ENCODE data around the gene ZNF469. TPM values are rescaled to one million over a fixed set of nuclear protein-coding genes. Genes with fewer than 3 reads are reported as not detected.

The ZNF469 gene
- total RNA-seq, 1 donor from 2014 or later: 28.7 TPM

DNA sequence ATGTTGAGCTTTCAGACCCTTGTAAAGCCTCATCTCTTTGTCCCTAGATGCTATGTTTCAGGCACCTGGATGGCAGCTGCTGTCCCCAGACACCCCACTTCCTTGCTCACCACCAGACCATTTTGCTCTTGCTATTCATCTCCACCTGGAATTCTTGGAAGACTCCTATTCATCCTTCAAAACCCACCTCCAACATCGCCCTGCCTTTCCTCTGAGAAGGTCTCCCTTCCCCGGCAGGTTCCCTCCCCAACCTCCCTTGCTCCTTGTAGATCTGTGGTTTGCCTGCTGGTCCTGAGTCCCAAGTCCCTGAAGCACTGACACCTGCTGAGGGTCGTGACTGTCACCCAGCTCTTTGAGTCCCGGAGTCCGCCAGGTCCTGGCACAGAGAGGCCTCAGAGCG lies 9.9 kb downstream of the ZNF469 start:
- H3K27me3 Mint-ChIP-seq (ENCODE audit: low read depth): peaks cover 34% of the 10 kb centered on the region
- TF ChIP-seq, protein P1, sequence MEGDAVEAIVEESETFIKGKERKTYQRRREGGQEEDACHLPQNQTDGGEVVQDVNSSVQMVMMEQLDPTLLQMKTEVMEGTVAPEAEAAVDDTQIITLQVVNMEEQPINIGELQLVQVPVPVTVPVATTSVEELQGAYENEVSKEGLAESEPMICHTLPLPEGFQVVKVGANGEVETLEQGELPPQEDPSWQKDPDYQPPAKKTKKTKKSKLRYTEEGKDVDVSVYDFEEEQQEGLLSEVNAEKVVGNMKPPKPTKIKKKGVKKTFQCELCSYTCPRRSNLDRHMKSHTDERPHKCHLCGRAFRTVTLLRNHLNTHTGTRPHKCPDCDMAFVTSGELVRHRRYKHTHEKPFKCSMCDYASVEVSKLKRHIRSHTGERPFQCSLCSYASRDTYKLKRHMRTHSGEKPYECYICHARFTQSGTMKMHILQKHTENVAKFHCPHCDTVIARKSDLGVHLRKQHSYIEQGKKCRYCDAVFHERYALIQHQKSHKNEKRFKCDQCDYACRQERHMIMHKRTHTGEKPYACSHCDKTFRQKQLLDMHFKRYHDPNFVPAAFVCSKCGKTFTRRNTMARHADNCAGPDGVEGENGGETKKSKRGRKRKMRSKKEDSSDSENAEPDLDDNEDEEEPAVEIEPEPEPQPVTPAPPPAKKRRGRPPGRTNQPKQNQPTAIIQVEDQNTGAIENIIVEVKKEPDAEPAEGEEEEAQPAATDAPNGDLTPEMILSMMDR (IDR thresholded peaks at IDR 0.05; ENCODE audit: unreplicated experiment): no peak
- H3K36me3 Mint-ChIP-seq: no peaks in the 10 kb centered on the region
- H3K4me3 Mint-ChIP-seq: no peak overlapping the region
- no peaks in the 10 kb centered on the region for H3K9me3 Mint-ChIP-seq
- DNase-seq (ENCODE audit: low spot score in 2 of 2, unreplicated experiment in 2 of 2): no peak
- no peaks in the 10 kb centered on the region for H3K4me1 Mint-ChIP-seq
- H3K27ac Mint-ChIP-seq: no peak overlapping the region

DNA sequence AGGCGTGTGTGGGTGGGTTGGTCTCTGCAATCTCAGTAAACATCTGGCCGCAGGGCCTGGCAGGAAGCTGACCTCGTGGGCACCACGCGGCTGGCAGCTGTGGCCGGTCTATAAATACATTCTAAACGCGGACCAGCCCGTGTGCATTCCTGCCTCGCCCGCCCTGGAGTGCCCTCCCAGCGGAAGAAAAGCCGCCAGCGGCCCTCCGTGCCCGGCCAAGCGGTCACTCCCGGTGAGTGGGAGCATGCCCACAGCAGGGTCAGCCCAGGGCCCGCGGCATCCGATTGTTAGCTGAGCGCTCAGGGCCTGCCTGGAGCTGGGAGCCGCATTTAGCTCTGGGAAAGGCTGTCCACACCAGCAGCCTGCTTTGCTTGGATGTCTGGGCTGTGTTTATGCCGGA lies 10.3 kb downstream of the ZNF469 start:
- H3K4me3 Mint-ChIP-seq: no peak overlapping the region
- no peaks in the 10 kb centered on the region for H3K9me3 Mint-ChIP-seq

DNA sequence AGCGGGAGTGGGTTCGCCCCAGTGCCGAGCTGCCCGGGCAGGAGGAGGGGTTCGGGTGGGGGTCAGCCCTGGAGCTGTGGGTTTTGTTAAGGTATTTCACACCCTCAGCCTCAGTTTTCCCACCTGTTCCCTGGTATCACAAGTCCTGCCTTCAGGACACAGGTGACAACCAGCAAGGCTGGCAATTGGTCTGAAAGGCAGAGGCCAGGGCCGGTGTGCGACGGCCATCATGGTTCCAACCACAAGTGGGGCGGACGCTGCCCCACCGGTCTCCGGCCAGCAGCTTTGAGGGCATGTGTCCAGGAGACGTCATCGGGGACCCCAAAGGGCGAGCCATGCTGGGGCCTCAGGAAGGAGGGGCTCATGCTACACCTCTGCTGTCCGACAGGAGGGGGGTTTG lies 10.8 kb downstream of the ZNF469 start:
- peaks cover 29% of the 10 kb centered on the region for H3K27me3 Mint-ChIP-seq (ENCODE audit: low read depth)
- H3K4me3 Mint-ChIP-seq: no peak overlapping the region
- no peak for DNase-seq (ENCODE audit: low spot score in 2 of 2, unreplicated experiment in 2 of 2)
- H3K4me1 Mint-ChIP-seq: no peaks in the 10 kb centered on the region
- H3K36me3 Mint-ChIP-seq: peaks cover 2% of the 10 kb centered on the region
- H3K27ac Mint-ChIP-seq: no peak overlapping the region
- H3K9me3 Mint-ChIP-seq: no peaks in the 10 kb centered on the region
- TF ChIP-seq, protein P1 (IDR thresholded peaks at IDR 0.05; ENCODE audit: unreplicated experiment): no peak

More for the DNA sequence above, 10.3 kb downstream of the ZNF469 start:
- H3K36me3 Mint-ChIP-seq: peaks cover under 1% of the 10 kb centered on the region
- no peak for DNase-seq (ENCODE audit: low spot score in 2 of 2, unreplicated experiment in 2 of 2)
- H3K4me1 Mint-ChIP-seq: no peaks in the 10 kb centered on the region
- H3K27me3 Mint-ChIP-seq (ENCODE audit: low read depth): peaks cover 34% of the 10 kb centered on the region
- TF ChIP-seq, protein P1 (IDR thresholded peaks at IDR 0.05; ENCODE audit: unreplicated experiment): no peak
- H3K27ac Mint-ChIP-seq: no peak overlapping the region

DNA sequence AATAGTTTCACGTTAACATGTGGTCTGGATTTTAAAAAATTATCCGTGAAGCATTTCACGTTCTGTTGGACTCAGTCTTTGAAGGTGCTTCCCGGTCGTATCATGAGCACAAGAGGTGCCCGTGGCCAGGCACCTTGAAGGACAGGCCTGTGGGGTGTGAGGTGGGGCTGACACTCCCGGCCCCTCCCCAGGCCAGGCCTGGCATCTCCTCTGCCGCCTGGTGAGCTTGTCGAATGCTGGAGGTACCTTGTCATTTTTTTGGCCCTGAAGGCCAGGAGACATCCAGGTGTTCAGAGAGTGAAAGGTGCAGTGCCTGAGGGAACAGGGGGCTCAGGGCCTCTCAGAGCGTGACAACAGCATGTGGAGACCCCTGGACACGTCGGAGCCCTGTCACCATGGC lies 11.7 kb downstream of the ZNF469 start:
- peaks cover 2% of the 10 kb centered on the region for H3K36me3 Mint-ChIP-seq
- H3K9me3 Mint-ChIP-seq: no peaks in the 10 kb centered on the region
- H3K4me3 Mint-ChIP-seq: no peak overlapping the region
- peaks cover 23% of the 10 kb centered on the region for H3K27me3 Mint-ChIP-seq (ENCODE audit: low read depth)
- no peak overlapping the region for H3K27ac Mint-ChIP-seq
- no peaks in the 10 kb centered on the region for H3K4me1 Mint-ChIP-seq
- no peak for DNase-seq (ENCODE audit: low spot score in 2 of 2, unreplicated experiment in 2 of 2)
- TF ChIP-seq, protein P1 (IDR thresholded peaks at IDR 0.05; ENCODE audit: unreplicated experiment): no peak

DNA sequence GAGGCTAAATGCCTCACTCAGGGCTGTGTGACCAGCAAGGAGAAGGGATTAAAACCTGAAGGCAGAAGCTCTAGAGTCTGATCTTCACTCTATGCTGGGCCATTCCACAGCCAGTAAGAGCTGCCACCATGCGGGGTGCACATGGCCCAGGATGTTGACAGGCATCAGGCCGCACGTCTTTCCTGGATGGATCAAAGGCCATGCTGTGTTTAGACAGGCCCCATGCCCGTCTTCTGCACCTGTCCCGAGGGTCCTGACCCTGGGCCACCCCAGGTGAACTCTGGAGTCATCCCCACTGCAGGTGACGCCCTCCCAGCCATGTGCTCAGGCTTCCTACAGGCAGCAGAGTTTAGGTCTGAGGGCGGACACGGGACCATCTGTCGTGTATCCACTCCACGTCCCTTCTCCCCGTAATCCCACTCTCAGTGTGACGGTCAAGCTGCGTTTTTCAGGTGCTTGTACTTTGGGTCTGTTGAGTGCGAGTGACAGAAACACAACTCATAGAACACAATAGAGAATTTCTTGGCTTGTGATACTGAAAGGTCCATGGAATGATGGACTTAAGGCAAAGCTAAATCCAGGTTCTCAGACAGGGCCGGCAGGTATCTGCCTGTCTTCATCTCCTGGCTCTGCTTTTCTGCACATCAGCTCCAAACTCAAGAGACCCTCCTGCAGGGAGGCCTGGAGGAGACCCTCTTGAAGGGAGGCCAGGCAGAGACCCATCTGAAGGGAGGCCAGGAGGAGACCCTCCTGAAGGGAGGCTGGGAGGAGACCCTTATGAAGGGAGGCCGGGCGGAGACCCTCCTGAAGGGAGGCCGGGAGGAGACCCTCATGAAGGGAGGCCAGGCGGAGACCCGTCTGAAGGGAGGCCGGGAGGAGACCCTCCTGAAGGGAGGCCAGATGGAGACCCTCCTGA lies 13.2 kb downstream of the ZNF469 start:
- Mint-ChIP-seq H3K27ac (no peak overlapping the region), H3K4me3 (no peak overlapping the region), H3K36me3 (peaks cover 2% of the 10 kb centered on the region), H3K27me3 (ENCODE audit: low read depth) (peaks cover 12% of the 10 kb centered on the region), H3K9me3 (no peaks in the 10 kb centered on the region), H3K4me1 (no peaks in the 10 kb centered on the region)
- no peak for DNase-seq (ENCODE audit: low spot score in 2 of 2, unreplicated experiment in 2 of 2)
- TF ChIP-seq, protein P1 (IDR thresholded peaks at IDR 0.05; ENCODE audit: unreplicated experiment): no peak

Data from mesothelial cell of epicardium (in vitro differentiated cells).